H1 (cell line): ENCODE results near the gene QSER1.
"Not testable (repeated sequence)": the region's sequence is repeated elsewhere in the genome, so short reads cannot be mapped to it uniquely, and the experiment has no call there.

Experiments
- JUND ChIP-seq: IDR thresholded peaks from 2 replicates; pipeline ENCODE4 v1.6.1; 2011; ENCODE audit warnings: mild to moderate bottlenecking, improper control_type of control experiment, low read length
- YY1 ChIP-seq: IDR thresholded peaks from 2 replicates; pipeline ENCODE4 v1.6.1; 2011; ENCODE audit warnings: low read depth, mild to moderate bottlenecking, low read length

- not testable (repeated sequence) for TF ChIP-seq JUND, YY1
These were observed 23.9 kb upstream of the QSER1 start for GRCh38 chr11:32868752-32869151.
